Measurements from ENCODE around the gene JSRP1. TPM values are rescaled to one million over a fixed set of nuclear protein-coding genes. Genes with fewer than 3 reads are reported as not detected.

Gene JSRP1
- total and polyA plus RNA-seq, 2 of the 8 experiments (the other 6 are each of a cell fraction or from before 2014, with no cell fraction given) = 0.24 to 0.56 TPM

- no peak for DNase-seq (ENCODE audit: low read depth in 1 of 2, low spot score in 2 of 2)
- no peak overlapping the region for H4K5ac ChIP-seq (ENCODE audit: insufficient read length, low read depth, low read length)
- no peak for FAIRE-seq
- TF ChIP-seq BCL11A (IDR thresholded peaks at IDR 0.05; ENCODE audit: low read depth in 2 of 2, low read length in 2 of 2) (no peak), HDAC6 (IDR thresholded peaks at IDR 0.05; ENCODE audit: low read depth, low read length) (no peak), RXRA (IDR thresholded peaks at IDR 0.05; ENCODE audit: insufficient read depth, low read depth, low read length) (no peak), JUN (IDR thresholded peaks at IDR 0.05; ENCODE audit: low read depth, low read length) (no peak), SAP30 (IDR thresholded peaks at IDR 0.05; ENCODE audit: insufficient read depth, insufficient replicate concordance, low read length) (no peak), TAF1 (IDR thresholded peaks at IDR 0.05; ENCODE audit: low read depth, low read length) (no peak), CTCF (IDR thresholded peaks at IDR 0.05; ENCODE audit: control extremely low read depth in 1 of 3, insufficient read depth in 1 of 3, low read depth in 1 of 3, low read length in 3 of 3) (no peak)
These were observed 40.9 kb downstream of the JSRP1 start for GRCh38 chr19:2215281-2215751.

More at GRCh38 chr19:2215281-2215751, 40.9 kb downstream of the JSRP1 start:
- Histone ChIP-seq H3K4me1 (replicated peaks in 1 of 4; ENCODE audit: control insufficient read depth in 3 of 4, insufficient read depth in 4 of 4, low read length in 3 of 4) (no peaks in the 10 kb centered on the region), H4K8ac (ENCODE audit: extremely low read depth, insufficient read depth, low read length) (no peak overlapping the region; the same call in 1 of the 2 replicates), H4K91ac (replicated peaks; ENCODE audit: insufficient read length, low read length) (no peak overlapping the region), H3K4ac (replicated peaks; ENCODE audit: insufficient read length, low read depth, low read length) (no peak overlapping the region), H2AK5ac (ENCODE audit: low read depth, low read length) (no peak overlapping the region), H2BK15ac (ENCODE audit: low read length) (no peak overlapping the region), H2BK12ac (ENCODE audit: low read depth, low read length) (no peak overlapping the region), H3K4me3 (ENCODE audit: extremely low read depth in 1 of 4, insufficient read depth in 2 of 4, low read depth in 3 of 4, low read length in 4 of 4) (no peak overlapping the region), H3K23me2 (ENCODE audit: low read depth, low read length) (no peaks in the 10 kb centered on the region), H2BK5ac (ENCODE audit: low read depth, low read length) (no peak overlapping the region), H3K79me1 (ENCODE audit: low read depth, low read length) (no peaks in the 10 kb centered on the region; the same call in 1 of the 2 replicates), H3K14ac (ENCODE audit: insufficient read length) (no peak overlapping the region), H2BK20ac (ENCODE audit: low read length) (no peak overlapping the region), H2AFZ (ENCODE audit: low read length) (no peak overlapping the region), H3K56ac (replicated peaks; ENCODE audit: insufficient read length, low read depth, low read length) (no peak overlapping the region), H3K4me2 (ENCODE audit: insufficient read depth in 1 of 2, low read depth in 2 of 2, low read length in 2 of 2) (no peak overlapping the region), H3K9me3 (ENCODE audit: insufficient read depth in 2 of 2, low read depth in 1 of 2, low read length in 1 of 2) (no peaks in the 10 kb centered on the region), H2BK120ac (replicated peaks; ENCODE audit: low read depth, low read length) (no peak overlapping the region), H3K9ac (replicated peaks in 1 of 4; ENCODE audit: extremely low read depth in 1 of 4, low read depth in 3 of 4, low read length in 3 of 4) (no peak overlapping the region), H3K27ac (ENCODE audit: low read depth, low read length) (no peak overlapping the region), H3K79me2 (ENCODE audit: control insufficient read depth in 1 of 2, insufficient read depth in 2 of 2, low read length in 2 of 2) (no peaks in the 10 kb centered on the region), H3K18ac (ENCODE audit: extremely low read depth, low read length) (no peak overlapping the region), H3K23ac (ENCODE audit: insufficient read length) (no peak overlapping the region), H3K27me3 (replicated peaks in 1 of 4; ENCODE audit: control insufficient read depth in 3 of 4, extremely low read depth in 1 of 4, insufficient read depth in 3 of 4, low read length in 3 of 4) (no peaks in the 10 kb centered on the region), H3K36me3 (ENCODE audit: control insufficient read depth in 2 of 4, insufficient read depth in 4 of 4, low read length in 3 of 4) (peaks cover 10 to 59% (median 40%) of the 10 kb centered on the region in 4 experiments; a peak in 7 of 8 replicates), H4K20me1 (replicated peaks in 1 of 2; ENCODE audit: control insufficient read depth in 1 of 2, insufficient read depth in 2 of 2, low read length in 2 of 2) (peaks cover 0 to 13% of the 10 kb centered on the region in 2 experiments)
- CTCF ChIA-PET (ENCODE audit: partially characterized antibody) = interaction anchor here (0.7 to 8.1 kb wide), 10 partner anchors 9 to 101 kb away, joined by 3 to 50 read pairs (median 7); no protein-coding TSS in a partner anchor
- POLR2A ChIA-PET (ENCODE audit: partially characterized antibody) = interaction anchor here (1.0 to 2.4 kb wide), 4 partner anchors 13 to 35 kb away, joined by 3 to 5 read pairs (median 4); no protein-coding TSS in a partner anchor
- 94% methylated on average over 31 of the region's 31 CpGs; no CpG with 5 or more reads in 1 of the 2 experiments for WGBS, 2 experiments (ENCODE audit: extremely low coverage in 1 of 2, insufficient coverage in 1 of 2, insufficient read length in 1 of 2, insufficient replicate concordance in 2 of 2, low coverage in 1 of 2, low lambda C conversion rate in 2 of 2, missing lambda C conversion rate in 1 of 2)
